HepG2 (cell line): ENCODE measurements around the gene CAMTA2. TPM values are rescaled to one million over a fixed set of nuclear protein-coding genes. Genes with fewer than 3 reads are reported as not detected.
A peak's percentile ranks its signal among the peaks of the same experiment; 100 is the strongest.

Source experiments
- AGO1 ChIP-seq: fragments of 200-400 bp; formaldehyde crosslinking; IDR thresholded peaks from 2 replicates; pipeline ENCODE4 v1.6.1; 2017; ENCODE audit warnings: mild to moderate bottlenecking, low read depth, low read length, moderate library complexity; ENCODE audit not compliant: poor library complexity, severe bottlenecking
- AKAP8 ChIP-seq: sonication (generic); formaldehyde crosslinking; IDR thresholded peaks from 2 replicates; pipeline ENCODE4 v1.5.1; 2020; ENCODE audit warnings: mild to moderate bottlenecking, missing genetic modification reagents
- BHLHE40 ChIP-seq: IDR thresholded peaks from 2 replicates; pipeline ENCODE4 v1.6.1; 2011; ENCODE audit warnings: low read length, improper control_type of control experiment
- CBFB ChIP-seq: sonication (generic); formaldehyde crosslinking; IDR thresholded peaks from 2 replicates; pipeline ENCODE4 v1.4.0; 2020; ENCODE audit warnings: missing genetic modification reagents
- GABPB1 ChIP-seq: IDR thresholded peaks from 2 replicates; pipeline ENCODE4 v1.6.1; 2016; ENCODE audit warnings: mild to moderate bottlenecking, missing genetic modification reagents, moderate library complexity, missing compliant biosample characterization
- ISX ChIP-seq: sonication (generic); formaldehyde crosslinking; conservative IDR thresholded peaks from 2 replicates; pipeline ENCODE4 v1.5.0; 2020; ENCODE audit warnings: missing genetic modification reagents
- NFYC ChIP-seq: IDR thresholded peaks from 2 replicates; pipeline ENCODE4 v1.6.1; 2016; ENCODE audit warnings: missing genetic modification reagents, missing compliant biosample characterization
- NRL ChIP-seq: sonication (generic); formaldehyde crosslinking; IDR thresholded peaks from 2 replicates; pipeline ENCODE4 v1.5.0; 2020; ENCODE audit warnings: missing genetic modification reagents, mild to moderate bottlenecking, moderate library complexity, borderline replicate concordance
- PAX8 ChIP-seq: sonication (generic); formaldehyde crosslinking; IDR thresholded peaks from 2 replicates; pipeline ENCODE4 v1.8.0; 2022; ENCODE audit warnings: mild to moderate bottlenecking, missing genetic modification reagents, borderline replicate concordance
- PHB2 ChIP-seq: fragments of 450-650 bp; IDR thresholded peaks from 2 replicates; pipeline ENCODE4 v1.6.1; 2018; ENCODE audit not compliant: partially characterized antibody
- SCMH1 ChIP-seq: sonication (generic); formaldehyde crosslinking; IDR thresholded peaks from 2 replicates; pipeline ENCODE4 v1.9.0; 2021; ENCODE audit warnings: missing genetic modification reagents, mild to moderate bottlenecking, borderline replicate concordance
- SRY ChIP-seq: sonication (generic); formaldehyde crosslinking; IDR thresholded peaks from 2 replicates; pipeline ENCODE4 v1.8.0; 2022; ENCODE audit warnings: mild to moderate bottlenecking, missing genetic modification reagents
- TEAD2 ChIP-seq: sonication (generic); formaldehyde crosslinking; IDR thresholded peaks from 2 replicates; pipeline ENCODE4 v1.9.0; 2021; ENCODE audit warnings: missing genetic modification reagents
- ZFP62 ChIP-seq: sonication (generic); formaldehyde crosslinking; IDR thresholded peaks from 2 replicates; pipeline ENCODE4 v1.4.0; 2020; ENCODE audit warnings: missing genetic modification reagents
- ZNF17 ChIP-seq: sonication (generic); formaldehyde crosslinking; IDR thresholded peaks from 2 replicates; pipeline ENCODE4 v1.5.0; 2020; ENCODE audit warnings: mild to moderate bottlenecking, missing genetic modification reagents
- ZNF263 ChIP-seq: sonication (generic); formaldehyde crosslinking; IDR thresholded peaks from 2 replicates; pipeline ENCODE4 v1.4.0; 2020; ENCODE audit warnings: missing genetic modification reagents
- ZNF333 ChIP-seq: sonication (generic); formaldehyde crosslinking; IDR thresholded peaks from 2 replicates; pipeline ENCODE4 v1.4.0; 2020; ENCODE audit warnings: mild to moderate bottlenecking, missing genetic modification reagents, borderline replicate concordance
- ZNF563 ChIP-seq: sonication (generic); formaldehyde crosslinking; IDR thresholded peaks from 2 replicates; pipeline ENCODE4 v1.8.0; 2022; ENCODE audit warnings: mild to moderate bottlenecking, moderate library complexity, missing genetic modification reagents
- ZNF703 ChIP-seq: sonication (generic); formaldehyde crosslinking; IDR thresholded peaks from 2 replicates; pipeline ENCODE4 v1.5.1; 2020; ENCODE audit warnings: missing genetic modification reagents, mild to moderate bottlenecking, moderate library complexity, borderline replicate concordance
- polyA plus RNA-seq, 8 experiments: library from polyadenylated mRNA; depleted of rRNA in 3 of 8; stranded (reverse) in 7 of 8; unstranded in 1 of 8; fragments of >200 nt; fragmentation: Illumina TruSeq in 4 of 8; extraction: Trizol in 4 of 8; gene quantifications; 2 replicates each; pipeline versions ENCODE4 v1.2.1 to v1.2.3, GENCODE V29; 2011 to 2016; ENCODE audit warnings: low read depth in 4 of 8, missing spikeins in 1 of 8, mixed read lengths in 1 of 8; ENCODE audit not compliant: insufficient read depth in 1 of 8
- total RNA-seq, 5 experiments: library from RNA; depleted of rRNA; stranded (reverse); fragments of >200 nt; fragmentation: Illumina TruSeq; extraction: Trizol; gene quantifications; 2 replicates each; pipeline ENCODE4 v1.2.3, GENCODE V29; 2016; ENCODE audit warnings: low read depth in 1 of 5
- TF ChIP-seq, protein P1 (sequence below): sonication (generic); formaldehyde crosslinking; IDR thresholded peaks from 2 replicates; pipeline ENCODE4 v1.5.0; 2020; ENCODE audit warnings: mild to moderate bottlenecking, missing genetic modification reagents
- TF ChIP-seq, protein P2 (sequence below): sonication (generic); formaldehyde crosslinking; IDR thresholded peaks from 2 replicates; pipeline ENCODE4 v1.8.0; 2022; ENCODE audit warnings: missing genetic modification reagents, mild to moderate bottlenecking, borderline replicate concordance
- TF ChIP-seq, protein P3 (sequence below): IDR thresholded peaks from 2 replicates; pipeline ENCODE4 v1.6.1; 2016; ENCODE audit warnings: missing compliant biosample characterization, missing genetic modification reagents, borderline replicate concordance
- TF ChIP-seq, protein P4 (sequence below): sonication (generic); formaldehyde crosslinking; IDR thresholded peaks from 2 replicates; pipeline ENCODE4 v1.4.0; 2020; ENCODE audit warnings: missing genetic modification reagents

The CAMTA2 gene
- total and polyA plus RNA-seq, 2 of the 13 experiments (the other 11 are each of a cell fraction or from before 2014, with no cell fraction given), result 4.1 to 7.1 TPM

GRCh38 chr17:4944554-4945175, 42.8 kb downstream of the CAMTA2 start (continued):
- TF ChIP-seq, protein P1, sequence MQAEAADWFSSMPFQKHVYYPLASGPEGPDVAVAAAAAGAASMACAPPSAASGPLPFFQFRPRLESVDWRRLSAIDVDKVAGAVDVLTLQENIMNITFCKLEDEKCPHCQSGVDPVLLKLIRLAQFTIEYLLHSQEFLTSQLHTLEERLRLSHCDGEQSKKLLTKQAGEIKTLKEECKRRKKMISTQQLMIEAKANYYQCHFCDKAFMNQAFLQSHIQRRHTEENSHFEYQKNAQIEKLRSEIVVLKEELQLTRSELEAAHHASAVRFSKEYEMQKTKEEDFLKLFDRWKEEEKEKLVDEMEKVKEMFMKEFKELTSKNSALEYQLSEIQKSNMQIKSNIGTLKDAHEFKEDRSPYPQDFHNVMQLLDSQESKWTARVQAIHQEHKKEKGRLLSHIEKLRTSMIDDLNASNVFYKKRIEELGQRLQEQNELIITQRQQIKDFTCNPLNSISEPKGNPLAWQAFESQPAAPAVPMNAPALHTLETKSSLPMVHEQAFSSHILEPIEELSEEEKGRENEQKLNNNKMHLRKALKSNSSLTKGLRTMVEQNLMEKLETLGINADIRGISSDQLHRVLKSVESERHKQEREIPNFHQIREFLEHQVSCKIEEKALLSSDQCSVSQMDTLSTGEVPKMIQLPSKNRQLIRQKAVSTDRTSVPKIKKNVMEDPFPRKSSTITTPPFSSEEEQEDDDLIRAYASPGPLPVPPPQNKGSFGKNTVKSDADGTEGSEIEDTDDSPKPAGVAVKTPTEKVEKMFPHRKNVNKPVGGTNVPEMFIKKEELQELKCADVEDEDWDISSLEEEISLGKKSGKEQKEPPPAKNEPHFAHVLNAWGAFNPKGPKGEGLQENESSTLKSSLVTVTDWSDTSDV (CRISPR knock-in tag), result no peak
- no peak for TF ChIP-seq NRL (CRISPR knock-in tag)
- no peak for TF ChIP-seq PAX8 (CRISPR knock-in tag)
- TF ChIP-seq BHLHE40, result no peak
- no peak for TF ChIP-seq ZNF17 (CRISPR knock-in tag)
- TF ChIP-seq ZNF703 (CRISPR knock-in tag), result no peak
- TF ChIP-seq, protein P2, sequence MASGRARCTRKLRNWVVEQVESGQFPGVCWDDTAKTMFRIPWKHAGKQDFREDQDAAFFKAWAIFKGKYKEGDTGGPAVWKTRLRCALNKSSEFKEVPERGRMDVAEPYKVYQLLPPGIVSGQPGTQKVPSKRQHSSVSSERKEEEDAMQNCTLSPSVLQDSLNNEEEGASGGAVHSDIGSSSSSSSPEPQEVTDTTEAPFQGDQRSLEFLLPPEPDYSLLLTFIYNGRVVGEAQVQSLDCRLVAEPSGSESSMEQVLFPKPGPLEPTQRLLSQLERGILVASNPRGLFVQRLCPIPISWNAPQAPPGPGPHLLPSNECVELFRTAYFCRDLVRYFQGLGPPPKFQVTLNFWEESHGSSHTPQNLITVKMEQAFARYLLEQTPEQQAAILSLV (CRISPR knock-in tag), result no peak
- no peak for TF ChIP-seq TEAD2 (CRISPR knock-in tag)
- TF ChIP-seq NFYC (CRISPR knock-in tag), result no peak
- TF ChIP-seq, protein P3, sequence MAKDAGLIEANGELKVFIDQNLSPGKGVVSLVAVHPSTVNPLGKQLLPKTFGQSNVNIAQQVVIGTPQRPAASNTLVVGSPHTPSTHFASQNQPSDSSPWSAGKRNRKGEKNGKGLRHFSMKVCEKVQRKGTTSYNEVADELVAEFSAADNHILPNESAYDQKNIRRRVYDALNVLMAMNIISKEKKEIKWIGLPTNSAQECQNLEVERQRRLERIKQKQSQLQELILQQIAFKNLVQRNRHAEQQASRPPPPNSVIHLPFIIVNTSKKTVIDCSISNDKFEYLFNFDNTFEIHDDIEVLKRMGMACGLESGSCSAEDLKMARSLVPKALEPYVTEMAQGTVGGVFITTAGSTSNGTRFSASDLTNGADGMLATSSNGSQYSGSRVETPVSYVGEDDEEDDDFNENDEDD (CRISPR knock-in tag), result no peak
- TF ChIP-seq ZNF563 (CRISPR knock-in tag), result no peak
- TF ChIP-seq ZNF333 (CRISPR knock-in tag), result no peak
- no peak for TF ChIP-seq SCMH1 (CRISPR knock-in tag)
- no peak for TF ChIP-seq ZNF263
- 0 out of 2 replicates have a peak, but pooled peaks have one; percentile 6 for TF ChIP-seq GABPB1 (CRISPR knock-in tag)
- no peak for TF ChIP-seq ZFP62 (CRISPR knock-in tag)
- no peak for TF ChIP-seq CBFB (CRISPR knock-in tag)
- no peak for TF ChIP-seq ISX (CRISPR knock-in tag)
- TF ChIP-seq, protein P4, sequence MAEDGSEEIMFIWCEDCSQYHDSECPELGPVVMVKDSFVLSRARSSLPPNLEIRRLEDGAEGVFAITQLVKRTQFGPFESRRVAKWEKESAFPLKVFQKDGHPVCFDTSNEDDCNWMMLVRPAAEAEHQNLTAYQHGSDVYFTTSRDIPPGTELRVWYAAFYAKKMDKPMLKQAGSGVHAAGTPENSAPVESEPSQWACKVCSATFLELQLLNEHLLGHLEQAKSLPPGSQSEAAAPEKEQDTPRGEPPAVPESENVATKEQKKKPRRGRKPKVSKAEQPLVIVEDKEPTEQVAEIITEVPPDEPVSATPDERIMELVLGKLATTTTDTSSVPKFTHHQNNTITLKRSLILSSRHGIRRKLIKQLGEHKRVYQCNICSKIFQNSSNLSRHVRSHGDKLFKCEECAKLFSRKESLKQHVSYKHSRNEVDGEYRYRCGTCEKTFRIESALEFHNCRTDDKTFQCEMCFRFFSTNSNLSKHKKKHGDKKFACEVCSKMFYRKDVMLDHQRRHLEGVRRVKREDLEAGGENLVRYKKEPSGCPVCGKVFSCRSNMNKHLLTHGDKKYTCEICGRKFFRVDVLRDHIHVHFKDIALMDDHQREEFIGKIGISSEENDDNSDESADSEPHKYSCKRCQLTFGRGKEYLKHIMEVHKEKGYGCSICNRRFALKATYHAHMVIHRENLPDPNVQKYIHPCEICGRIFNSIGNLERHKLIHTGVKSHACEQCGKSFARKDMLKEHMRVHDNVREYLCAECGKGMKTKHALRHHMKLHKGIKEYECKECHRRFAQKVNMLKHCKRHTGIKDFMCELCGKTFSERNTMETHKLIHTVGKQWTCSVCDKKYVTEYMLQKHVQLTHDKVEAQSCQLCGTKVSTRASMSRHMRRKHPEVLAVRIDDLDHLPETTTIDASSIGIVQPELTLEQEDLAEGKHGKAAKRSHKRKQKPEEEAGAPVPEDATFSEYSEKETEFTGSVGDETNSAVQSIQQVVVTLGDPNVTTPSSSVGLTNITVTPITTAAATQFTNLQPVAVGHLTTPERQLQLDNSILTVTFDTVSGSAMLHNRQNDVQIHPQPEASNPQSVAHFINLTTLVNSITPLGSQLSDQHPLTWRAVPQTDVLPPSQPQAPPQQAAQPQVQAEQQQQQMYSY (CRISPR knock-in tag), result no peak
- peak; percentile 24; the same call in 1 of the 2 replicates for TF ChIP-seq AKAP8 (CRISPR knock-in tag)
- TF ChIP-seq SRY (CRISPR knock-in tag), result no peak
- no peak for TF ChIP-seq PHB2
- peak; percentile 70 for TF ChIP-seq AGO1
